GM06990 (cell line): Measurements from ENCODE around the gene PIK3R1.
"Not testable (repeated sequence)": the region's sequence is repeated elsewhere in the genome, so short reads cannot be mapped to it uniquely, and the experiment has no call there.

ENCODE experiments used
- DNase-seq: peaks from one replicate; pipeline ENCODE4 v3.0.0-alpha.2; 2011; ENCODE audit not compliant: insufficient read length; ENCODE audit errors: extremely low read depth
- H3K27me3 ChIP-seq: replicated peaks from 2 replicates; pipeline ENCODE4 v1.6.0; 2011; ENCODE audit warnings: low read length; ENCODE audit not compliant: control insufficient read depth, insufficient read depth
- H3K36me3 ChIP-seq: 2 replicates; pipeline ENCODE4 v1.5.1; 2011; ENCODE audit warnings: low read length; ENCODE audit not compliant: control insufficient read depth, insufficient read depth
- H3K4me3 ChIP-seq: replicated peaks from 2 replicates; pipeline ENCODE4 v1.5.1; 2011; ENCODE audit warnings: low read depth, mild to moderate bottlenecking, control low read depth, low read length
- TF ChIP-seq, protein P1 (sequence below): IDR thresholded peaks from 2 replicates; pipeline ENCODE4 v1.5.1; 2011; ENCODE audit warnings: low read length, control low read depth, mild to moderate bottlenecking, inconsistent platforms; ENCODE audit not compliant: insufficient read depth, poor library complexity, severe bottlenecking

PIK3R1 gene

DNA sequence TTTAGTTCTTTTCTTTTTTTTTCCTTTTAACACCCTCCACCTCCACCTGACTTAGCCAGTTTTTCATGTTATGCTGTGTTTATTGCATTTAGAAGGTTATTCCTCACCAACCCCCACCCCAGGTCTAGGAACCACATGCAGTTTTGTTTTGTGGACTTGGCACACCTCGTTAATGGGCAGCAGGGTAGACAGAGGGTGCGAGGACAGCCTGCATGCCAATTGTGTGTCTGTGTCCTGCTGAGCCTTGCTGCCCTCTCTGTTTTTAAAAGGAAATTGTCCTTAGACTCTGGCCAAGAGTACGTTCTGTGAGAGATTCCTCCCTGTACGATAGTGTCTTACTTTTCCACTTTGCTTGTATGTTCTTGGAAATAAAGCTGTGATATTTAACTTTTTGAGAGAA is 13.9 kb downstream of the PIK3R1 start:
- no peak for DNase-seq
- Histone ChIP-seq H3K27me3 (no peaks in the 10 kb centered on the region), H3K36me3 (peaks cover 10% of the 10 kb centered on the region), H3K4me3 (no peak overlapping the region)
- TF ChIP-seq, protein P1, sequence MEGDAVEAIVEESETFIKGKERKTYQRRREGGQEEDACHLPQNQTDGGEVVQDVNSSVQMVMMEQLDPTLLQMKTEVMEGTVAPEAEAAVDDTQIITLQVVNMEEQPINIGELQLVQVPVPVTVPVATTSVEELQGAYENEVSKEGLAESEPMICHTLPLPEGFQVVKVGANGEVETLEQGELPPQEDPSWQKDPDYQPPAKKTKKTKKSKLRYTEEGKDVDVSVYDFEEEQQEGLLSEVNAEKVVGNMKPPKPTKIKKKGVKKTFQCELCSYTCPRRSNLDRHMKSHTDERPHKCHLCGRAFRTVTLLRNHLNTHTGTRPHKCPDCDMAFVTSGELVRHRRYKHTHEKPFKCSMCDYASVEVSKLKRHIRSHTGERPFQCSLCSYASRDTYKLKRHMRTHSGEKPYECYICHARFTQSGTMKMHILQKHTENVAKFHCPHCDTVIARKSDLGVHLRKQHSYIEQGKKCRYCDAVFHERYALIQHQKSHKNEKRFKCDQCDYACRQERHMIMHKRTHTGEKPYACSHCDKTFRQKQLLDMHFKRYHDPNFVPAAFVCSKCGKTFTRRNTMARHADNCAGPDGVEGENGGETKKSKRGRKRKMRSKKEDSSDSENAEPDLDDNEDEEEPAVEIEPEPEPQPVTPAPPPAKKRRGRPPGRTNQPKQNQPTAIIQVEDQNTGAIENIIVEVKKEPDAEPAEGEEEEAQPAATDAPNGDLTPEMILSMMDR = no peak

DNA sequence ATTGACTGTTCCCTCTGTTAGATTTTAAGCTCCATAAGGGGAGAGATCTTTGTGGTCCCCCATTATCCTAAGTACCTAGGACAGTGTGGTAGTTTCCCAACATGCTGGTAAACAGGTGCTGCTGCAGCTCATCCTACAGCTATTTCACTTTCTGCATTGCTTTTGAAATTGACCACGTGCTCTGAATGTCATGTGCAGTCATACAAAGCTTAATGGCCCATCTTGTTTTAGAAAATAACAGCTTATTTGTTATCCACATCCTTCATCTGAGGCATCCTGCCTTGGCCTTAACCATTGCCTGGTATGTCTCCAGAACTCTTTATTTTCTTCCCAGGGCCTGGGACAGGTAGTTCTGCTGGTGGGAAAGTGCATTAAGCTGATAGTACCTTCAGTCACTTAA is 14.7 kb downstream of the PIK3R1 start:
- TF ChIP-seq, protein P1 = no peak
- Histone ChIP-seq H3K36me3 (peaks cover 10% of the 10 kb centered on the region), H3K27me3 (no peaks in the 10 kb centered on the region), H3K4me3 (no peak overlapping the region)
- DNase-seq = no peak

DNA sequence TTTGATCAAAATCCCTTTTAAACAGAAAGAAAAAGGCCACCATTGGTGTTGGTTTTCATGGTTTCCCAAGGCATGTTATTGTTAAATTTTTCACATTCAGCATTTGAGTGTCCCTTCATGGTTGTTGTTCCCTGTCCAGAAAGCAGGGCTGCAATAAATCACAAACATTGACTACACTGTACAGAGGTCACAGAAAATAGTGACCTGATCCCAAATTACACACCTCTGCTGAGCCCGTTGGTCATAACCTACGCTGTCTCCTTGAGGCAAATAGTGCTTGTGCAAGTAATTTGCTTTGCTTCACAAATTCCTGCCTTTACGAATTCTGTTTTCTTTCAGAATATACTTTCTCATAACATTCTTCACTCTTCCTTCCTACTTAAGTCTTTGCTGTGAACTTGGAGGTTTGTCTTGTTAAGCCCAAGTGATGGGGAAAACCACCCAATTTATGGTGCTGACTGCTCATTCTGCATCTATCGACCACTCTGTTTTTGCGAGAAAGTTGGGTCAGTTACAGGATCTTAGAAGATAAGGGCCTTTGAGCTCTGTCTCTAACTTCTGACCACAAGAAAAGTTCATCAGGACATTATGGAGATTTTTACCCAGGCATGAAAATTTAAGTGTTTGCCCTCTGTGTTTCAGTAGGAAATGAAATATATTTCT is 16.0 kb downstream of the PIK3R1 start:
- H3K36me3 ChIP-seq = peaks cover 5% of the 10 kb centered on the region

DNA sequence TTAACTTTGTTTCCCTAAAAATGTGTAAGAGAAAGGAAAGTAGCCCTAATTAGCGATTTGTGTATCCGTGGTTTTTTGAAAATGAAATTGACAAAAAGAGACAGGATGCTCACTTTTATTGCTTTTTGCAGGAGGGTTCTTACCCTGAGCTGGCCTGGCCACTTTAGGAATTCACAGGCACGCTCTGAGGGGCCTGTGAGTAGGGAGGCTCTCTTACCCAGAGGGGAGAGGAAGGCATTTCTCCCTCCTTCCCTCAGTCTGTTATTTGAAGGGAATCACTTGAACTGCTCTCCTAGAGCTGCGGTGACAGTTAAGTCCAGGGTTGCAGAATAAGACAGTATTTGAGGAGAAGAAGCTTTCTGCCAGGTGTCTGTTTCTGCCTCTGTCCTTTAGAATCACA is 16.7 kb downstream of the PIK3R1 start:
- Histone ChIP-seq H3K4me3 (no peak overlapping the region), H3K27me3 (no peaks in the 10 kb centered on the region), H3K36me3 (peaks cover 3% of the 10 kb centered on the region)
- DNase-seq = no peak
- TF ChIP-seq, protein P1 = no peak

More for the DNA sequence above, 16.0 kb downstream of the PIK3R1 start:
- Histone ChIP-seq H3K4me3 (no peak overlapping the region), H3K27me3 (no peaks in the 10 kb centered on the region)
- TF ChIP-seq, protein P1 = no peak
- DNase-seq = no peak

DNA sequence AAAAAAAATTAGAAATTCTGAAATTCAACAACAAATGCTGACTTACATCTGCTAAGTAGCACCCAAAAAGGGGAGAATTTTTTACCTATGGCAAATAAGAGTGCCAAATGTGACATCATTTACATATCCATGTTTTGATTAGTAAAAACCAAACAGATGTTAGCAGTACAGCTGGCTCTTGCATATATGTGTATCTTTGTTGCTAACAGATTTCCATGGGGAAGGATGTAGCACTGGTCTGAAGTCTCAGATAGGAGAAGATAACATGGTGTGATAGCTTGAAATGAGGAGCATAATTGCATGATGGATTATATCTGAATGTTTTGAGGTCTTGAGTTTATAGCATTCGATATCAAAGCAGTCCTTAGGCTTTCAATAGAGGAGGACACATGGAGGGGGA is 17.5 kb downstream of the PIK3R1 start:
- DNase-seq = no peak
- Histone ChIP-seq H3K27me3 (no peaks in the 10 kb centered on the region), H3K4me3 (no peak overlapping the region), H3K36me3 (peaks cover 3% of the 10 kb centered on the region)
- TF ChIP-seq, protein P1 = no peak

DNA sequence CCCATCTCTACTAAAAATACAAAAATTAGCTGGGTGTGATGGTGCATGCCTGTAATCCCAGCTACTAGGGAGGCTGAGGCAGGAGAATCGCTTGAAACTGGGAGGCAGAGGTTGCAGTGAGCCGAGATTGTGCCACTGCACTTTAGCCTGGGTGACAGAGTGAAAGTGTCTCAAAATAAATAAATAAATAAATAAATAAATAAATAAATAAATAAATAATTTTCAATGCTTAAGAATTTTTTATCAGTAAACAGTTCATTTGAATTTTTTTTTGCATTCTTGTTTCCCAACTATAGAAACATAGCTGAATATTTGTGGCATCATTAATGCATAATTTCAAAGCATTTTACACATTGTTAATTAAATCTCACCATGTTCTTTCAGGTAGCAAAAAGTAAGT is 19.7 kb downstream of the PIK3R1 start:
- not testable (repeated sequence) for DNase-seq, H3K4me3 ChIP-seq, H3K36me3 ChIP-seq, H3K27me3 ChIP-seq
